Tibial nerve (tissue), 4 donors: Measurements from ENCODE around the gene NCAPD3.

Experiments used
- CTCF ChIP-seq, 5 experiments: fragments of 200-600 bp in 3 of 5; fragments of 450-650 bp in 2 of 5; sonication (generic) in 3 of 5; IDR thresholded peaks; one replicate each; pipeline ENCODE4 v1.5.1; 2016 to 2019; ENCODE audit warnings: antibody characterized with exemption in 5 of 5, mild to moderate bottlenecking in 3 of 5, moderate library complexity in 2 of 5
- EP300 ChIP-seq, 2 donors: sonication (generic); formaldehyde crosslinking; IDR thresholded peaks; one replicate each; pipeline ENCODE4 v1.6.1; 2017; ENCODE audit warnings: antibody characterized with exemption in 2 of 2, mild to moderate bottlenecking in 1 of 2
- POLR2A ChIP-seq, 2 donors: fragments of 450-650 bp; IDR thresholded peaks; one replicate each; pipeline ENCODE4 v1.6.1; 2017; ENCODE audit warnings: antibody characterized with exemption in 2 of 2, mild to moderate bottlenecking in 2 of 2, moderate library complexity in 2 of 2

- TF ChIP-seq CTCF (IDR thresholded peaks at IDR 0.05), result no peak
- TF ChIP-seq POLR2A (IDR thresholded peaks at IDR 0.05), result no peak
- no peak for TF ChIP-seq EP300 (IDR thresholded peaks at IDR 0.05)
These were observed 105.8 kb downstream of the NCAPD3 start for GRCh38 chr11:134118006-134118405.
